ENCODE data around the gene TMC7.

TMC7 gene

DNA sequence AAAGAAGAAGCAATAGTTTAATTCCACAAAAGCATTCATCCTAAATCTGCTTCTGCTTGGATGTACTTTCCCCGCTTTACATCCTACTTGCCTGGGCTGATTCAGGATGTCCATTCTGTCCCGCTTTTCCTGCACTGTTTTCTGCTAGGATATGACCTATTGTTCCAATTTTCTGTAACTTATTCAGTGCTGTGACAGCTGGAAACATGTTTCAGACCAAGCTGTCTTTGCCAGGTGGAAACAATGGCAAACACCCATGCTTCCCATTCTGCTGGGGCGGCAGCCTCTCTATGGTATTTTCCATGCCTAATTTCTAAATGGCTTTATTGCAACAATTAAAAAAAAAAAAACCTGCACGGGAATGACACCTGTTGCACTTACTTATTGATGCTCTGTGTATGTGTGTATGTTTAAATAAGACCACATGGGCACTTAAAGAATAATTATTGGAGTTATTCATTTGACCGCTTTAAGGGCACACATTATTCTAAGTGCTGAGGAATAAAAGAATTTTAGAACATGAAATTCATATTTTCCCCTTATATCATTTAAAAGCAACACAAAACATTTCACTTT lies 104.7 kb downstream of the TMC7 start:
- no peaks in the 10 kb centered on the region for H3F3A ChIP-seq (ENCODE audit: insufficient read depth)
- no peaks in the 10 kb centered on the region for H3K36me3 ChIP-seq (ENCODE audit: low read length)
- no peaks in the 10 kb centered on the region for H3K9me2 ChIP-seq (replicated peaks; ENCODE audit: insufficient read depth, low read length)
- H3K27me3 ChIP-seq (ENCODE audit: low read length): no peaks in the 10 kb centered on the region
- no peaks in the 10 kb centered on the region for H3K79me2 ChIP-seq (ENCODE audit: insufficient read depth, low read length)
- H3K27ac ChIP-seq (ENCODE audit: low read depth, low read length): no peak overlapping the region
- H3K9me3 ChIP-seq (ENCODE audit: insufficient read depth, low read length): no peaks in the 10 kb centered on the region
- no peak overlapping the region for H3K9ac ChIP-seq (ENCODE audit: low read length)
- H3K4me2 ChIP-seq (ENCODE audit: low read depth, low read length, poor library complexity, severe bottlenecking): no peak overlapping the region
- H2AFZ ChIP-seq (ENCODE audit: low read depth, low read length, severe bottlenecking): no peak overlapping the region
- no peaks in the 10 kb centered on the region for H4K20me1 ChIP-seq (ENCODE audit: low read depth, low read length)
- no peak overlapping the region for H3K4me3 ChIP-seq (ENCODE audit: insufficient read depth, low read length, poor library complexity, severe bottlenecking)
- no peak for TF ChIP-seq EZH2phosphoT487 (conservative IDR thresholded peaks at IDR 0.05; ENCODE audit: low read length)
- TF ChIP-seq, protein P1, sequence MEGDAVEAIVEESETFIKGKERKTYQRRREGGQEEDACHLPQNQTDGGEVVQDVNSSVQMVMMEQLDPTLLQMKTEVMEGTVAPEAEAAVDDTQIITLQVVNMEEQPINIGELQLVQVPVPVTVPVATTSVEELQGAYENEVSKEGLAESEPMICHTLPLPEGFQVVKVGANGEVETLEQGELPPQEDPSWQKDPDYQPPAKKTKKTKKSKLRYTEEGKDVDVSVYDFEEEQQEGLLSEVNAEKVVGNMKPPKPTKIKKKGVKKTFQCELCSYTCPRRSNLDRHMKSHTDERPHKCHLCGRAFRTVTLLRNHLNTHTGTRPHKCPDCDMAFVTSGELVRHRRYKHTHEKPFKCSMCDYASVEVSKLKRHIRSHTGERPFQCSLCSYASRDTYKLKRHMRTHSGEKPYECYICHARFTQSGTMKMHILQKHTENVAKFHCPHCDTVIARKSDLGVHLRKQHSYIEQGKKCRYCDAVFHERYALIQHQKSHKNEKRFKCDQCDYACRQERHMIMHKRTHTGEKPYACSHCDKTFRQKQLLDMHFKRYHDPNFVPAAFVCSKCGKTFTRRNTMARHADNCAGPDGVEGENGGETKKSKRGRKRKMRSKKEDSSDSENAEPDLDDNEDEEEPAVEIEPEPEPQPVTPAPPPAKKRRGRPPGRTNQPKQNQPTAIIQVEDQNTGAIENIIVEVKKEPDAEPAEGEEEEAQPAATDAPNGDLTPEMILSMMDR (IDR thresholded peaks at IDR 0.05; ENCODE audit: insufficient read depth, low read length, poor library complexity, severe bottlenecking): no peak

DNA sequence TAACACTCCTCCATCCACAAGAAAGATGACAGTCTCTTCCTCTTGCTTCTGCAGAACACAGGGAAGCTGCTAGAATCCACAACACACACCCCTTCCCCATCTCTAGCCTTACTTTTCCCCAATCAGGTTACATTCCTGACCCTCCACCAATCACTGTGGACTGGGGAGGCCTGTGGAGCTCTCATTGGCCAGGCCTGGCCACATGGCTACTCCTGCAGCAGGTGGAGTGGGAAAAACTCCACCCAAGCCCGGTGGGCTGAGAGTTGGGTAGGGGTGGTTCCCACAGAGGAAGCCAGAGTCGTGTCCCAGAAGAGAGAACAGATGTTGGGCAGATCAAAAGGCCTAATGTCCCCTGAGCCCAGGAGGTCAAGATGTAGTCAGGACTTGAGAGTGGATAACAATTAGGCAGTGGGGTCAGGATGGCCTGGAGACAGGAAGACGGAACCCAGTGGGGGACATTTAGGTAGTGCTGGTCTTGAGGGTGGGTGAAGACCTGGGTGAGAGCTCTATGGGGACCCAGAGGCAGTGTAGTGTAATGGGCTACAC lies 105.7 kb downstream of the TMC7 start:
- H3K27ac ChIP-seq (ENCODE audit: low read depth, low read length): no peak overlapping the region
- H3K27me3 ChIP-seq (ENCODE audit: low read length): no peaks in the 10 kb centered on the region
- H2AFZ ChIP-seq (ENCODE audit: low read depth, low read length, severe bottlenecking): no peak overlapping the region
- H3K4me2 ChIP-seq (ENCODE audit: low read depth, low read length, poor library complexity, severe bottlenecking): no peak overlapping the region
- no peaks in the 10 kb centered on the region for H4K20me1 ChIP-seq (ENCODE audit: low read depth, low read length)
- H3K9me3 ChIP-seq (ENCODE audit: insufficient read depth, low read length): no peaks in the 10 kb centered on the region
- H3K9me2 ChIP-seq (replicated peaks; ENCODE audit: insufficient read depth, low read length): no peaks in the 10 kb centered on the region
- no peak overlapping the region for H3K4me3 ChIP-seq (ENCODE audit: insufficient read depth, low read length, poor library complexity, severe bottlenecking)
- no peaks in the 10 kb centered on the region for H3K36me3 ChIP-seq (ENCODE audit: low read length)
- H3K9ac ChIP-seq (ENCODE audit: low read length): no peak overlapping the region
- H3K79me2 ChIP-seq (ENCODE audit: insufficient read depth, low read length): no peaks in the 10 kb centered on the region
- TF ChIP-seq, protein P1 (IDR thresholded peaks at IDR 0.05; ENCODE audit: insufficient read depth, low read length, poor library complexity, severe bottlenecking): no peak
- no peak for TF ChIP-seq EZH2phosphoT487 (conservative IDR thresholded peaks at IDR 0.05; ENCODE audit: low read length)
- no peaks in the 10 kb centered on the region for H3F3A ChIP-seq (ENCODE audit: insufficient read depth)

DNA sequence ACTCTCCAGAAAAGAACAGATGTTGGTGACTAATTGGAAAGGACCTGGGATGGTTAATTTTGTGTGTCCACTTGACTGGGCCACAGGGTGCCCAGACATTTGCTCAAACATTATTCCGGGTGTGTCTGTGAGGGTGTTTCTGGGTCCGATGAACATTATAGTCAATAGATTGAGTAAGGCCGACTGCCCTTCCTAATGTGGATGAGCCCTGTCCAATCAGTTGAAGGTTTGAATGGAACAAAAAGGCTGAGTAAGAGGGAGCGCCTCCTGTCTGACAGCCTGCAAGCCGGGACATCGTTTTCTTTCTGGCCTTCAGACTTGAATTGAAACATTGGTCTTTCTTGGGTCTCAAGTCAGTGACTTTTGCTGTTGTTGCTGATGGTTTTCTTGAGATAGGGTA lies 107.2 kb downstream of the TMC7 start:
- H3K9me3 ChIP-seq (ENCODE audit: insufficient read depth, low read length): no peaks in the 10 kb centered on the region
- TF ChIP-seq, protein P1 (IDR thresholded peaks at IDR 0.05; ENCODE audit: insufficient read depth, low read length, poor library complexity, severe bottlenecking): no peak
- no peak for TF ChIP-seq EZH2phosphoT487 (conservative IDR thresholded peaks at IDR 0.05; ENCODE audit: low read length)
- no peaks in the 10 kb centered on the region for H3K27me3 ChIP-seq (ENCODE audit: low read length)
- H3K4me2 ChIP-seq (ENCODE audit: low read depth, low read length, poor library complexity, severe bottlenecking): no peak overlapping the region
- H3K9me2 ChIP-seq (replicated peaks; ENCODE audit: insufficient read depth, low read length): no peaks in the 10 kb centered on the region
- H3F3A ChIP-seq (ENCODE audit: insufficient read depth): no peaks in the 10 kb centered on the region
- H3K79me2 ChIP-seq (ENCODE audit: insufficient read depth, low read length): no peaks in the 10 kb centered on the region
- no peak overlapping the region for H3K27ac ChIP-seq (ENCODE audit: low read depth, low read length)
- no peak overlapping the region for H2AFZ ChIP-seq (ENCODE audit: low read depth, low read length, severe bottlenecking)
- no peak overlapping the region for H3K9ac ChIP-seq (ENCODE audit: low read length)
- H4K20me1 ChIP-seq (ENCODE audit: low read depth, low read length): no peaks in the 10 kb centered on the region
- H3K4me3 ChIP-seq (ENCODE audit: insufficient read depth, low read length, poor library complexity, severe bottlenecking): no peak overlapping the region
- no peaks in the 10 kb centered on the region for H3K36me3 ChIP-seq (ENCODE audit: low read length)

Data from SU-DHL-6 (cell line).